SKM-1 treated with dmso at 0.1 percent for 144 hours (cell line): Measurements from ENCODE around the gene RPL18A.
"Not testable (repeated sequence)": the region's sequence is repeated elsewhere in the genome, so short reads cannot be mapped to it uniquely, and the experiment has no call there.

Experiments used
- DNase-seq: peaks from one replicate; lab custom pipeline; 2025; ENCODE audit not compliant: unreplicated experiment; lab: John Stamatoyannopoulos, UW

Gene RPL18A

GRCh38 chr19:17866312-17866963 is 6.7 kb downstream of the RPL18A start:
- no peak for DNase-seq

GRCh38 chr19:17866964-17867486 is 7.3 kb downstream of the RPL18A start:
- DNase-seq, result no peak

DNA sequence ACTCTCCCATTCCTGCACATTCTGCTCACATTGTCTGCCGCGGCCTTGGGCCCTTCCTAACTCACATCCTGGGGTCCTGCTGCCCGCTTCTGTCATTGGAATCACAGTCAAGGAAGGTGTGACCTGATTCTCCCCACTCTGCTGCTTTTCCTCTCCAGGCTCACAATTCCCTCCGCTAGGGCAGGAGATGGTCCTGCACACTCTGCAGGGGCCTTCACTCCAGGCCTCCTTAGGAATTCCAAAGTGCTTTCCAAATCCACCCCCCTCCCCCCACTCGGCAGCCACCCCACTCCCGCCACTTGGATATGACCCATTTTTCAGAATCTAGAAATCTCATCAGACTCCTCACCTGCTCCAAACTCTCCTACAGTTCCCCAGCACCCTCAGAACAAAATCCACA is 9.0 kb downstream of the RPL18A start:
- no peak for DNase-seq

DNA sequence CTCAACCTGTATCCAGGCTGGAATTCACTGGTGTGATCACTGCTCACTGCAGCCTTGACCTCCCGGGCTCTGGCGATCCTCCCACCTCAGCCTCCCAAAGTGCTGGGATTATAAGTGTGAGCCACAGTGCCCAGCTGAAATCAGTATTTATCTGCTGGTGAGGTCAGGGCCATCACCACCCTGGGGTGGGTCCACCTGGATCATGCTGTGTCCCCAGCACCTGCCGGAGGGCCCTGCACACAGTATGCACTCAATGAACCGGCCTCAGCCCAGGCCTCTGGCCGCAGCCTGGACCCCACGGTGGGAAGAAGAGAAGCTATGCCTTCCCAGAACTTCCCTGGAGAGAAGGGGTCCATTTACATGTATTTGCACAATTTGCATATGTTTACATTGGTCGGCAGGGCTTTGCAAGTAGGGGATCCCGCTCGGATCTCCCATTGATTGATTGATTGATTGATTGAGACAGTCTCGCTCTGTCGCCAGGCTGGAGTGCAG is 9.5 kb downstream of the RPL18A start:
- no peak for DNase-seq

- DNase-seq, result no peak
Observed at GRCh38 chr19:17871032-17871877, 11.5 kb downstream of the RPL18A start.

DNA sequence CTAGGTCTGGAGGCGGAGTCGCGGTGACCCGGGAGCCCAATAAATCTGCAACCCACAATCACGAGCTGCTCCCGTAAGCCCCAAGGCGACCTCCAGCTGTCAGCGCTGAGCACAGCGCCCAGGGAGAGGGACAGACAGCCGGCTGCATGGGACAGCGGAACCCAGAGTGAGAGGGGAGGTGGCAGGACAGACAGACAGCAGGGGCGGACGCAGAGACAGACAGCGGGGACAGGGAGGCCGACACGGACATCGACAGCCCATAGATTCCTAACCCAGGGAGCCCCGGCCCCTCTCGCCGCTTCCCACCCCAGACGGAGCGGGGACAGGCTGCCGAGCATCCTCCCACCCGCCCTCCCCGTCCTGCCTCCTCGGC is 12.2 kb downstream of the RPL18A start, which contains the start of gene SLC5A5:
Gene SLC5A5, plus strand, starts transcription at position 68 of the 373 bp plus-strand sequence. CDS start 375 bp downstream, outside the sequence.
- DNase-seq, result no peak

DNA sequence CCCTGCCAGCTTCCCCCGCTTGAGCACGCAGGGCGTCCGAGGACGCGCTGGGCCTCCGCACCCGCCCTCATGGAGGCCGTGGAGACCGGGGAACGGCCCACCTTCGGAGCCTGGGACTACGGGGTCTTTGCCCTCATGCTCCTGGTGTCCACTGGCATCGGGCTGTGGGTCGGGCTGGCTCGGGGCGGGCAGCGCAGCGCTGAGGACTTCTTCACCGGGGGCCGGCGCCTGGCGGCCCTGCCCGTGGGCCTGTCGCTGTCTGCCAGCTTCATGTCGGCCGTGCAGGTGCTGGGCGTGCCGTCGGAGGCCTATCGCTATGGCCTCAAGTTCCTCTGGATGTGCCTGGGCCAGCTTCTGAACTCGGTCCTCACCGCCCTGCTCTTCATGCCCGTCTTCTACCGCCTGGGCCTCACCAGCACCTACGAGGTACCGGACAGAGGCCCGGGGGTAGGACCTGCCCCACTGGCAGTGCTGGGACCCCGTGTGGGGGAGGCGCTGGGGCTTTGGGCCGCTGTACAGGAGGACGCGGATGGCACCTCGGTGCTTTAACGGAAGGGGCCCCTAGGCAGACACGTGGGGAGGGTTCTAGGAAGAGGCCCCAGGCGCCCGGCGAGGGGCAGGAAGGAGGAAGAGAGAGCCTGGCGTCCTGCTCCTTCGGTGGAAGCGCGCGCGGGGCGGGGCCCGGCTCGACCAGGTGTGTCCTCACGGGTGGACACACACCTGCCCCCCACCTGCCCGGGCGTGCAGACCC is 12.7 kb downstream of the RPL18A start:
- no peak for DNase-seq

DNA sequence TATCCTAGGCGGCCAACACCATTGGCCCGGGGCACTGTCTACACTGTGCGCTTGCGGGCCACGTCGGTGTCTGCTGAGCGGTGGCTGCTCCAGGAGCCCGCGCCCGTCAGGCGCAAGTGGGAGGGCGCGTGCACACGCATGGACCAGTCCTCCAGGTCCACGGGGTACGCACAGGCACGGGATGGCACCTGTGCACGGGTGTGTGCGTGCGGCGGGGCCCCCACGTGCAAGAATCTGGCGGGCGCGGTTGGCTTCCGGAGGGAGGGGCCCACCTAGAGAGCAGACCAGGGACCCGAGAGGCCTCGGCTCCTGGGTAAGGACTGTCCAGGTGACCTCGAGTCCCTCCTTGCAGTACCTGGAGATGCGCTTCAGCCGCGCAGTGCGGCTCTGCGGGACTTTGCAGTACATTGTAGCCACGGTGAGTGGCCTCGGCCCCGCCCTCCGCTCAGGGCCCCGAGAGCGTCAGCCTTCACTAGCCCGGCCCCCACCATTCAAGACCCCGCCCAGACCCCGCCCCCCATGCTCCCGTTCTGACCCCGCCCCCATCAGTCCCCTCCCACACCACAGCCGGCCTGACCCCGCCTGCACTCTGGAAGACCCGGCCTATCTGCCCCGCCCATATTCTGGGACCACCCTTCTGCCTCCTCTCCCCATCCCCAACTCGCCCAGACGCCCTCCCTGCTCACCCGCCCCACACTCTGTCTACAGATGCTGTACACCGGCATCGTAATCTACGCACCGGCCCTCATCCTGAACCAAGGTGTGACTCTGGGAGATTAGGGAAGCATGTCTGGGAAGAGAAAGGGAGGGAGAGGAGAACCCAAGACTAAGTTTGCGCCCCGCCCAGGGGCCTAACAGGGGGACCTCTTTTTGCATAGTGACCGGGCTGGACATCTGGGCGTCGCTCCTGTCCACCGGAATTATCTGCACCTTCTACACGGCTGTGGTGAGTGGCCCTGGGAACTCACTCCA is 14.4 kb downstream of the RPL18A start:
- DNase-seq, result no peak

DNA sequence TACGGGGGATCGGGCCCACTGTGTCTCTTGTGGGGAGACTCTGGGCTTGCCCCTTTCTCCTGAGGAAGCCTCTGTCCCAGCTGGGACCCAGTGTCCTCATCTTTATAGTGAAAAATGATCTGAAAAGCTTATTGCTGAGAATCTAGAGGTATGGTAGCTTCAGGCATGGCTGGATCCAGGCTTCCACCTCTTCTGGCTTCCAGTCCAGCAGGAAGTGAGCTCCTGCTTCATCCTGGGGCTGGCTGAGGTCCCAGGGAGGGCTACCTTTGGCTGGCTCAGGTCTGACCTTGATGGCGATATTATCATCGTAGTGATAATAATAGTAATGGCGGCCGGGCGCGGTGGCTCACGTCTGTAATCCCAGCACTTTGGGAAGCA is 15.0 kb downstream of the RPL18A start:
- DNase-seq, result no peak

GRCh38 chr19:17877696-17878095 is 18.0 kb downstream of the RPL18A start:
- DNase-seq, result no peak

GRCh38 chr19:17879466-17879865 is 19.8 kb downstream of the RPL18A start:
- DNase-seq, result no peak

- DNase-seq, result no peak
Observed at GRCh38 chr19:17881701-17882100, 22.0 kb downstream of the RPL18A start.

DNA sequence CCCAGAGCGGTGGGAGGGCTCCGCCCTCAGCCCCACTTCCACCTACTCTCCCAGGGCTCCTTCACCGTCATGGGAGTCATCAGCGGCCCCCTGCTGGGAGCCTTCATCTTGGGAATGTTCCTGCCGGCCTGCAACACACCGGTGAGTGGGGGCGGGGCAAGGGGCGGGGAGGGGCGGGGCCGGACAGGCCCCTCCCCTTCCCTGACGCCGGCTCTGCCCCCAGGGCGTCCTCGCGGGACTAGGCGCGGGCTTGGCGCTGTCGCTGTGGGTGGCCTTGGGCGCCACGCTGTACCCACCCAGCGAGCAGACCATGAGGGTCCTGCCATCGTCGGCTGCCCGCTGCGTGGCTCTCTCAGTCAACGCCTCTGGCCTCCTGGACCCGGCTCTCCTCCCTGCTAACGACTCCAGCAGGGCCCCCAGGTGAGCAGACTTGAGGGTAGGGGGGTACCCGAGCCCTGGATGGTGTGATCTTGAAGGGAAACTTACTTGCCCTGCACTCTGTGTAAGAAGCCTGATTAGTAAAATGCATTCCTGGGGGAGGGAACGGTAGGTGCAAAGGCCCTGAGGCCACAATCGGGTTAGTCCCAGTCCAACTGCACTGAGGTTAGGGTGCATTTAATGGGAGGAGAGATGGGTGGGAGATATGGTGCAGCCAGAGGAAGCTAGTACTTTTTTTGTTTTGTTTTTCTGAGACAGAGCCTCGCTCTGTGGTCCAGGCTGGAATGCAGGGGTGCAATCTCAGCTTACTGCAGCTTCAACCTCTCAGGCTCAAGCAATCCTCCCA is 24.1 kb downstream of the RPL18A start:
- DNase-seq, result no peak

DNA sequence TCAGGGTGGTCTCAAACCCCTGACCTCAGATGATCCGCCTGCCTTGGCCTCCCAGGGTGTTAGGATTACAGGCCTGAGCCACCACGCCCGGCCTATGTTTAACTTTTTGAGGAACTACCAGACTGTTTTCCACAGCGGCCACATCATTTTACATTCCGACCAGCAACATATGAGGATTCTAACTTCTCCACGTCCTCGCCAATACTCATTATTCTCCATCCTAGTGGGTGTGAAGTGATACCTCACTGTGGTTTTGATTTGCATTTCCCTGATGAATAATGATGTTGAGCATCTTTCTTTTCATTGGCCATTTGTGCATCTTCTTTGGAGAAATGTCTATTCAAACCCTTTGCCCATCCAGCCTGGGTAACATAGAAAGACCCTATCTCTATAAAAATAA is 26.8 kb downstream of the RPL18A start:
- no peak for DNase-seq

DNA sequence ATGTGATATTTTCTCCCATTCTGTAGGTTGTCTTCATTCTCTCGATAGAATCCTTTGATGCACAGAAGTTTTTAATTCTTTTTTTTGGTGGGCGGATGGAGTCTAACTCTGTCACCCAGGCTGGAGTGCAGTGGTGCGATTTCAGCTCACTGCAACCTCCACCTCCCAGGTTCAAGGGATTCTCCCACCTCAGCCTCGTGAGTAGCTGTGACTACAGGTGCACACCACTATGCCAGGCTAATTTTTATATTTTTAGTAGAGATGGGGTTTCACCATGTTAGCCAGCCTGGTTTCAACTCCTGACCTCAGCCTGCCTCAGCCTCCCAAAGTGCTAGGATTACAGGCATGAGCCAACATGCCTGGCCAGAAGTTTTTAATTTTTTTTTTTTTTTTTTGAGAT is 27.5 kb downstream of the RPL18A start:
- not testable (repeated sequence) for DNase-seq

DNA sequence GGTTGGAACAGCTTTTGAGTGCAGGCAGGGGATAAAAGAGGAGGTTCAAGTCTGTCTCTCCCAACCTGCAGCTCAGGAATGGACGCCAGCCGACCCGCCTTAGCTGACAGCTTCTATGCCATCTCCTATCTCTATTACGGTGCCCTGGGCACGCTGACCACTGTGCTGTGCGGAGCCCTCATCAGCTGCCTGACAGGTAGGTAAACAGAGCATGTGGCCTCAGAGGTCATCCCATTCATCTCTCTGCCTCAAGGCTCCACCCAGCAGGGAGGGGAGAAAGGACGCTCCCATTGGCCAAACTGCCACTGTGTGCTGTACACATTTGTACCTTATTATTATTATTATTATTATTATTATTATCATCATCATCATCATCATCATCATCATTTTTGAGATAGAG is 28.6 kb downstream of the RPL18A start:
- no peak for DNase-seq

GRCh38 chr19:17889609-17890214 is 30.0 kb downstream of the RPL18A start:
- no peak for DNase-seq

- no peak for DNase-seq
Observed at GRCh38 chr19:17893766-17894165, 34.1 kb downstream of the RPL18A start.

- DNase-seq, result no peak
Observed at GRCh38 chr19:17902701-17903100, 43.0 kb downstream of the RPL18A start.
